ENCODE data around the gene MRPL37. TPM values are rescaled to one million over a fixed set of nuclear protein-coding genes. Genes with fewer than 3 reads are reported as not detected.

The MRPL37 gene
- total RNA-seq, 1 experiment from 2014 or later: 138 TPM

DNA sequence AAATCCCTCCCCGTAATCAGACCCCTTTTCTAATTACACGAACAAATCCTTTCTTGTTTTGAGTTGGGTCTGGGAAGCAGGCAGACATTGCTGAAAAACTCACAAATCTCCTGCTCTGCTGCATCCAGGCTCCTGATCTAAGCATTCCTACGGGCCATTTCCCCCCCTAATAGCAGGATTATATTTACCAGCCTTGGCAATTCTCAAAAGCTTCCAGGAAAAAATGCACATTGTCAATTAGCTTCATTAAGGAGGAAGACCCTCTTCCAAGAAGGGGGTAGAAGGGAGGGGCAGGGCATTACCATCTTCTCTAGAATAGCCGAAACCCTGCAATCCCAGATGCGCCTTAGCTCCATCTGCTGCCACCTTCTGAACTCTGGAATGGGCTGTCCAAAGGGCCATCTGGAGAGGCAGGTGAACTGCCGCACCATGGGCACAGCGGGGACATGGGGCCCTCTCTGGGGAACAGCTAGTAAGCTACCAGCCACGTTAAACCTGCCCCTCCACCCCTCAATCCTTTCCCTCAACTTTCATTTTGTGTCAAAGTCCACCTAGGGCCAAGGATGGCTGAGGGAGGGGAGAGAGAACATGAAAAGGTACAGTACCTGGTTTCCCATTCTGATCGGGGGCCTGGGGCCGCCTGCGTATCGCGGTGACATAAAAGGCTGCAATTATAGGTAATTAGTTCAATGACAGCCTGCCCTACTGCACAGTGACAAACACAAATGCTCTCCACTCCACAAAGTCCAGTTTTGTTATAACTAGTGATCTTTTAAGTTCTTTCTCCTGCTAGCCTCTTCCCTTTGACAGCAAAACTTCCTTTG is 56.8 kb downstream of the MRPL37 start:
- POLR2A ChIA-PET: no interaction called here
- Histone ChIP-seq H3K4me1 (ENCODE audit: control insufficient read depth, insufficient read depth, low read length) (peaks cover 22% of the 10 kb centered on the region), H3K27me3 (ENCODE audit: control insufficient read depth, insufficient read depth, low read length) (no peaks in the 10 kb centered on the region), H3K36me3 (ENCODE audit: control insufficient read depth, insufficient read depth, low read length) (no peaks in the 10 kb centered on the region), H3K4me3 (ENCODE audit: low read depth in 2 of 2, low read length in 2 of 2) (no peak overlapping the region), H3K9me3 (ENCODE audit: control insufficient read depth, insufficient read depth, low read depth, low read length) (no peaks in the 10 kb centered on the region), H3K27ac (ENCODE audit: low read length) (no peak overlapping the region)
- ATAC-seq (no peak), DNase-seq (ENCODE audit: low read depth, low spot score) (no peak)
- CTCF ChIA-PET: interaction anchor here (0.7 kb wide), 1 partner anchor 53 kb away, joined by 3 read pairs; no protein-coding TSS in a partner anchor
- in situ Hi-C loops (cut with HindIII; ENCODE audit: low pct_unique_long_range_greater_than_20kb, low sequenced_read_pairs): no loop called here
- intact Hi-C loops (cut with micrococcal nuclease; ENCODE audit: unreplicated experiment): no loop called here
- TF ChIP-seq SIN3A (IDR thresholded peaks at IDR 0.05; ENCODE audit: borderline replicate concordance, insufficient read depth, low read depth, low read length): no peak
- TF ChIP-seq REST (IDR thresholded peaks at IDR 0.05; ENCODE audit: insufficient read depth in 1 of 2, low read depth in 2 of 2, low read length in 1 of 2): no peak
- TF ChIP-seq POLR2AphosphoS5 (IDR thresholded peaks at IDR 0.05; ENCODE audit: low read depth, low read length): no peak
- TF ChIP-seq TCF7L2 (IDR thresholded peaks at IDR 0.05; ENCODE audit: low read depth, low read length): no peak
- TF ChIP-seq, protein P1, sequence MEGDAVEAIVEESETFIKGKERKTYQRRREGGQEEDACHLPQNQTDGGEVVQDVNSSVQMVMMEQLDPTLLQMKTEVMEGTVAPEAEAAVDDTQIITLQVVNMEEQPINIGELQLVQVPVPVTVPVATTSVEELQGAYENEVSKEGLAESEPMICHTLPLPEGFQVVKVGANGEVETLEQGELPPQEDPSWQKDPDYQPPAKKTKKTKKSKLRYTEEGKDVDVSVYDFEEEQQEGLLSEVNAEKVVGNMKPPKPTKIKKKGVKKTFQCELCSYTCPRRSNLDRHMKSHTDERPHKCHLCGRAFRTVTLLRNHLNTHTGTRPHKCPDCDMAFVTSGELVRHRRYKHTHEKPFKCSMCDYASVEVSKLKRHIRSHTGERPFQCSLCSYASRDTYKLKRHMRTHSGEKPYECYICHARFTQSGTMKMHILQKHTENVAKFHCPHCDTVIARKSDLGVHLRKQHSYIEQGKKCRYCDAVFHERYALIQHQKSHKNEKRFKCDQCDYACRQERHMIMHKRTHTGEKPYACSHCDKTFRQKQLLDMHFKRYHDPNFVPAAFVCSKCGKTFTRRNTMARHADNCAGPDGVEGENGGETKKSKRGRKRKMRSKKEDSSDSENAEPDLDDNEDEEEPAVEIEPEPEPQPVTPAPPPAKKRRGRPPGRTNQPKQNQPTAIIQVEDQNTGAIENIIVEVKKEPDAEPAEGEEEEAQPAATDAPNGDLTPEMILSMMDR (IDR thresholded peaks at IDR 0.05): no peak
- BruUV-seq (replicated peaks): no TSS peak

- TF ChIP-seq, protein P1 (IDR thresholded peaks at IDR 0.05): no peak
- TF ChIP-seq POLR2AphosphoS5 (IDR thresholded peaks at IDR 0.05; ENCODE audit: low read depth, low read length) (no peak), REST (IDR thresholded peaks at IDR 0.05; ENCODE audit: insufficient read depth in 1 of 2, low read depth in 2 of 2, low read length in 1 of 2) (no peak), TCF7L2 (IDR thresholded peaks at IDR 0.05; ENCODE audit: low read depth, low read length) (no peak), SIN3A (IDR thresholded peaks at IDR 0.05; ENCODE audit: borderline replicate concordance, insufficient read depth, low read depth, low read length) (no peak)
- in situ Hi-C loops (cut with HindIII; ENCODE audit: low pct_unique_long_range_greater_than_20kb, low sequenced_read_pairs) (no loop called here), intact Hi-C loops (cut with micrococcal nuclease; ENCODE audit: unreplicated experiment) (no loop called here)
- H3K4me1 ChIP-seq (ENCODE audit: control insufficient read depth, insufficient read depth, low read length): peaks cover 19% of the 10 kb centered on the region
- no peak for DNase-seq (ENCODE audit: low read depth, low spot score)
- H3K27ac ChIP-seq (ENCODE audit: low read length): no peak overlapping the region
- no peaks in the 10 kb centered on the region for H3K36me3 ChIP-seq (ENCODE audit: control insufficient read depth, insufficient read depth, low read length)
- no peaks in the 10 kb centered on the region for H3K27me3 ChIP-seq (ENCODE audit: control insufficient read depth, insufficient read depth, low read length)
- POLR2A ChIA-PET: no interaction called here
- CTCF ChIA-PET: no interaction called here
- ATAC-seq: no peak
- no peaks in the 10 kb centered on the region for H3K9me3 ChIP-seq (ENCODE audit: control insufficient read depth, insufficient read depth, low read depth, low read length)
- no peak overlapping the region for H3K4me3 ChIP-seq (ENCODE audit: low read depth in 2 of 2, low read length in 2 of 2)
- BruUV-seq (replicated peaks): no TSS peak
Measured at GRCh38 chr1:54257346-54257620, 57.3 kb downstream of the MRPL37 start.

Data from Panc1 (cell line).